ENCODE results near the gene COL15A1. TPM values are rescaled to one million over a fixed set of nuclear protein-coding genes. Genes with fewer than 3 reads are reported as not detected.
A peak's percentile ranks its signal among the peaks of the same experiment; 100 is the strongest.

The COL15A1 gene
- total RNA-seq, 1 donor from 2014 or later, result 0.07 TPM

GRCh38 chr9:98999152-98999525 is 55.4 kb downstream of the COL15A1 start:
- no peak for ATAC-seq (ENCODE audit: low read depth)
- CTCF ChIA-PET, result interaction anchor here (0.7 to 11.5 kb wide), 13 partner anchors 15 to 683 kb away, joined by 3 to 264 read pairs (median 4); no protein-coding TSS in a partner anchor
- intact Hi-C loops (cut with micrococcal nuclease), result loop anchor here (10.0 kb wide), 1 partner anchor 1026 kb away; no protein-coding TSS in a partner anchor

DNA sequence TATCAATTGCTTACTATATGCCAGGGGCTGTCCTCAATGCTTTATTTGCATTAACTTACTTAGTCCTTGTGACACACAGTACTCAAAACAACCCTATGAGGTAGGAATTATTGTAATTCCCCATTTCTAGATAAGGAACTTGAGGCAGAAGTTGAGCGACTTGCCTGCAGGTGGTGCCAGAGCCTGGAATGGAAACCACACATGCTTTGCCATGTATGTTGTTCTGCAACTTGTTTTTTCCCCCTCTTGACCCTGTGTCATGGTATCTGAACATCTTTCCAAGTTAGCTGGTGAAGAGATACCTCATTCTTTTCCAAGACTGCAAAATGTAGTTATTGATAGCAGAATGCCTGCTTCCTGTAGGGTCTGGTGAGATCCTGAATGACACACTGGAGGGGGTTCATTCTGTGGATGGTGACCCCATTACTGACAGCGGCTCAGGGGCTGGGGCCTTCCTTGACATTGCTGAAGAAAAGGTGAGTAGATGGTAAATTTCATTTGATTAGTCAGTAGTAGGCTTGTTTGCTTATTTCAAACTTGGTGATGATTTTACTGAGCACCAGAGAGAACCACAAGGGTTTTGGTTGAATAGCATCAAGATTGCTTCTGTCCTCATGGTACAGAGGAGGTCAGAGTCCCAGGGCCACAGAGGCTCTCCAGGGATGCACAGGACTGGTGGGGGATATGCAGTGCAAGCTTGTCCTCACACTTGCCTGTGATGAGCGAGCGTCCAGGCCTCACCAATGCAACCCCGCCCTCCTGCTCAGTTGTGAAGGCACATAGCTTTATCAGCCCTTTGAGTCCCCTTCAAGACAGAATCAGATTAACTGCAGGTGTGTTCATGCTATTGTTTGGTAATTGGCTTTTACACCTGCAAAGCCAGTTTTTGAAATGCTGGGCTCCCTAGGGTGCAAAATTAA is 57.0 kb downstream of the COL15A1 start:
- POLR2A ChIA-PET, result interaction anchor here (0.9 to 1.6 kb wide), 2 partner anchors 57 to 104 kb away, joined by 3 to 6 read pairs; partner anchors contain the start of gene TGFBR1

More at GRCh38 chr9:98999152-98999525, 55.4 kb downstream of the COL15A1 start:
- Mint-ChIP-seq H3K27me3 (peaks cover 2% of the 10 kb centered on the region), H3K4me3 (no peak overlapping the region), H3K4me1 (peaks cover 16% of the 10 kb centered on the region), H3K9me3 (no peaks in the 10 kb centered on the region), H3K27ac (peak overlapping the region; percentile 46), H3K36me3 (ENCODE audit: low read depth) (no peaks in the 10 kb centered on the region)
- TF ChIP-seq, protein P1, sequence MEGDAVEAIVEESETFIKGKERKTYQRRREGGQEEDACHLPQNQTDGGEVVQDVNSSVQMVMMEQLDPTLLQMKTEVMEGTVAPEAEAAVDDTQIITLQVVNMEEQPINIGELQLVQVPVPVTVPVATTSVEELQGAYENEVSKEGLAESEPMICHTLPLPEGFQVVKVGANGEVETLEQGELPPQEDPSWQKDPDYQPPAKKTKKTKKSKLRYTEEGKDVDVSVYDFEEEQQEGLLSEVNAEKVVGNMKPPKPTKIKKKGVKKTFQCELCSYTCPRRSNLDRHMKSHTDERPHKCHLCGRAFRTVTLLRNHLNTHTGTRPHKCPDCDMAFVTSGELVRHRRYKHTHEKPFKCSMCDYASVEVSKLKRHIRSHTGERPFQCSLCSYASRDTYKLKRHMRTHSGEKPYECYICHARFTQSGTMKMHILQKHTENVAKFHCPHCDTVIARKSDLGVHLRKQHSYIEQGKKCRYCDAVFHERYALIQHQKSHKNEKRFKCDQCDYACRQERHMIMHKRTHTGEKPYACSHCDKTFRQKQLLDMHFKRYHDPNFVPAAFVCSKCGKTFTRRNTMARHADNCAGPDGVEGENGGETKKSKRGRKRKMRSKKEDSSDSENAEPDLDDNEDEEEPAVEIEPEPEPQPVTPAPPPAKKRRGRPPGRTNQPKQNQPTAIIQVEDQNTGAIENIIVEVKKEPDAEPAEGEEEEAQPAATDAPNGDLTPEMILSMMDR (IDR thresholded peaks at IDR 0.05), result no peak
- POLR2A ChIA-PET, result interaction anchor here (0.6 to 1.2 kb wide), 2 partner anchors 59 to 1067 kb away, joined by 3 to 6 read pairs; no protein-coding TSS in a partner anchor
- DNase-seq, result no peak

GRCh38 chr9:99001892-99002291 is 58.2 kb downstream of the COL15A1 start:
- Mint-ChIP-seq H3K27me3 (peaks cover 2% of the 10 kb centered on the region), H3K27ac (no peak overlapping the region), H3K36me3 (ENCODE audit: low read depth) (no peaks in the 10 kb centered on the region), H3K9me3 (no peaks in the 10 kb centered on the region), H3K4me1 (peaks cover 10% of the 10 kb centered on the region), H3K4me3 (no peak overlapping the region)
- CTCF ChIA-PET, result interaction anchor here (1.3 to 11.5 kb wide), 9 partner anchors 17 to 1323 kb away, joined by 3 to 264 read pairs (median 4); partner anchors contain the start of gene TGFBR1
- intact Hi-C loops (cut with micrococcal nuclease), result loop anchor here (2.0 kb wide), 1 partner anchor 57 kb away; no protein-coding TSS in a partner anchor
- TF ChIP-seq, protein P1 (IDR thresholded peaks at IDR 0.05), result no peak
- DNase-seq, result no peak
- no peak for ATAC-seq (ENCODE audit: low read depth)
- POLR2A ChIA-PET, result interaction anchor here (1.0 to 1.6 kb wide), 2 partner anchors 103 to 137 kb away, joined by 4 to 6 read pairs; partner anchors contain the start of gene TGFBR1

More for the DNA sequence above, 57.0 kb downstream of the COL15A1 start:
- Mint-ChIP-seq H3K27me3 (peaks cover 2% of the 10 kb centered on the region), H3K36me3 (ENCODE audit: low read depth) (no peaks in the 10 kb centered on the region), H3K4me3 (no peak overlapping the region), H3K9me3 (no peaks in the 10 kb centered on the region), H3K27ac (no peak overlapping the region), H3K4me1 (peaks cover 10% of the 10 kb centered on the region)
- no peak for DNase-seq
- CTCF ChIA-PET, result interaction anchor here (0.6 to 11.5 kb wide), 12 partner anchors 11 to 1325 kb away, joined by 3 to 264 read pairs (median 4); partner anchors contain the start of gene TGFBR1
- TF ChIP-seq, protein P1 (IDR thresholded peaks at IDR 0.05), result peak; percentile 34
- peak; percentile 71 for ATAC-seq (ENCODE audit: low read depth)
- intact Hi-C loops (cut with micrococcal nuclease), result loop anchor here (1.0 to 2.0 kb wide), 4 partner anchors 58 to 152 kb away; no protein-coding TSS in a partner anchor

GRCh38 chr9:99002706-99003105 is 59.0 kb downstream of the COL15A1 start:
- ATAC-seq (ENCODE audit: low read depth), result no peak
- ChIA-PET CTCF (interaction anchor here (1.3 to 11.5 kb wide), 4 partner anchors 12 to 144 kb away, joined by 3 to 264 read pairs (median 4); no protein-coding TSS in a partner anchor), POLR2A (no interaction called here)
- Mint-ChIP-seq H3K4me3 (no peak overlapping the region), H3K9me3 (no peaks in the 10 kb centered on the region), H3K27me3 (peaks cover 2% of the 10 kb centered on the region), H3K36me3 (ENCODE audit: low read depth) (no peaks in the 10 kb centered on the region), H3K4me1 (peaks cover 10% of the 10 kb centered on the region), H3K27ac (no peak overlapping the region)
- no peak for DNase-seq
- TF ChIP-seq, protein P1 (IDR thresholded peaks at IDR 0.05), result no peak
- intact Hi-C loops (cut with micrococcal nuclease), result no loop called here

Measured in activated B cell treated with CpG ODN at 0.5 μM for 24 hours (primary cell).